Measurements from ENCODE around the gene QKI.
"Not testable (repeated sequence)": the region's sequence is repeated elsewhere in the genome, so short reads cannot be mapped to it uniquely, and the experiment has no call there.

Gene QKI

GRCh38 chr6:163474581-163474980 is 60.1 kb downstream of the QKI start:
- FAIRE-seq (no peak), DNase-seq (ENCODE audit: insufficient read length, low spot score) (no peak)

DNA sequence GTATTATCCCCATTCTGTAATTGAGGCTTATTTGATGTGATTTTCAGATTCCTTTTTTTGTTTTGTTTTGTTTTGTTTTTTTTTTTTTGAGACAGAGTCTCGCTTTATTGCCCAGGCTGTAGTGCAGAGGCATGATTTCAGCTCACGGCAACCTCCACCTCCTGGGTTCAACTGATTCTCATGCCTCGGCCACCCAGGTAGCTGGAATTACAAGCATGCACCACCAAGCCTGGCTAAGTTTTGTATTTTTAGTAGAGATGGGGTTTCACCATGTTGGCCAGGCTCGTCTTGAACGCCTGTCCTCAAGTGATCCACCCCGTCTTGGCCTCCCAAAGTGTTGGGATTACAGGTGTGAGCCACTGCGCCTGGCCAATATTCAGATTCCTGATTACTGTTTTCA is 62.4 kb downstream of the QKI start:
- FAIRE-seq; DNase-seq (ENCODE audit: insufficient read length, low spot score): not testable (repeated sequence)

DNA sequence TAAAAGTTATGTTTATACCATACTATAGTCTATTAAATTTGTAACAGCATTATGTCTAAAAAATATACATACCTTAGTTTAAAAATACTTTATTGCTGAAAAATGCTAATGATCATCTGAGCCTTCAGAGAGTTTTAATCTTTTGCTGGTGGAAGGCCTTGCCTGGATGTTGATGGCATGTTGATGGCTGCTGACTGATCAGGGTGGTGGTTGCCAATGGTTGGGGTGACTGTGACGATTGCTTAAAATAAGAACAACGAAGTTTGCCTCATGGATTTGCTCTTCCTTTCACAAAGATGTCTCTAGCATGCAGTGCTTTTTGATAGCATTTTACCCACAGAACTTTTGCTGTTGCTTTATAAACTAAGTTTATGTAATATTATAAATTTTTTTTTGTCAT is 68.6 kb downstream of the QKI start:
- DNase-seq (ENCODE audit: insufficient read length, low spot score), result no peak
- FAIRE-seq, result no peak

GRCh38 chr6:163485388-163485851 is 70.9 kb downstream of the QKI start:
- DNase-seq (ENCODE audit: insufficient read length, low spot score), result no peak
- FAIRE-seq, result no peak

- DNase-seq (ENCODE audit: insufficient read length, low spot score), result no peak
- FAIRE-seq, result no peak
These were observed 72.3 kb downstream of the QKI start for GRCh38 chr6:163486821-163487220.

DNA sequence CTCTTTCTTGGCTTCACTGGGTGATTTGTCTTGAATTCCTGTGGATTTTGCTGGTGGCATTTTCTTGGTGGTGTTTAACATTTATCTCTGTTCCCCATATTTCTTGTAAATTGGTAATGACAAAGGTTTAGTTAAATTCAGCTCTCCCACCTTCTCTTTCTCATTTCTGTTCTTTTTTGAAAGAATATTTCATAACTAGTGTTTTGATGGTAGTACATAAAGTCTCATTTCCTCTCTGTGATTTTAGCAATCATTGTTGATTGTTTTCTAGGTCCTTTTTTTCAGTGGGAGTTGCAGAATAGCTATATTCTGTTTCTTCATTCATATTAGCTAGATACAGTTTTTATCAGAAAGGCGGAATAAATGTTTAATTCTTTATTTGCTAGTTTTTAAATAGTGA is 73.1 kb downstream of the QKI start:
- DNase-seq (ENCODE audit: insufficient read length, low spot score) (no peak), FAIRE-seq (no peak)

DNA sequence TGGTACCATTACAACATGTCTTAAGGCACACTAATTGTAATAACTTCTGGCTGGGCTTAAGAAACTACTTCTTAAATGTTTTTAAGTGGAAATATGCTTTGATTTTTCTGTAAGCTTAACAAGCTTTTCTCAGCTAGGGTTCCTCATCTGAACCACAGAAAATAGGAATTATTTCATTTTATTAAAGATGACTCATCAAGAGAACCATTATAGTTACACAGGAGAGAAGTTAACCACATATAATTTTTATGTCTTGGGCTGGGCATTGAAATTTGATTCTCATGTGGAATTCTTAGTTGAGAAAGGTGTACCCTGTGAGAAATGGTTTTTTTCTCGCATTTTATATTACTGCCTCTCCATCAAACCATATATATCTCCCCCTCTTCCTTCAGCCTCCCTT is 75.1 kb downstream of the QKI start:
- no peak for FAIRE-seq
- no peak for DNase-seq (ENCODE audit: insufficient read length, low spot score)

- no peak for DNase-seq (ENCODE audit: insufficient read length, low spot score)
- FAIRE-seq, result no peak
These were observed 76.5 kb downstream of the QKI start for GRCh38 chr6:163490826-163491577.

GRCh38 chr6:163491737-163492300 is 77.3 kb downstream of the QKI start:
- no peak for DNase-seq (ENCODE audit: insufficient read length, low spot score)
- no peak for FAIRE-seq

- no peak for DNase-seq (ENCODE audit: insufficient read length, low spot score)
- no peak for FAIRE-seq
These were observed 79.8 kb downstream of the QKI start for GRCh38 chr6:163494279-163494727.

GRCh38 chr6:163496205-163496604 is 81.7 kb downstream of the QKI start:
- FAIRE-seq, result no peak
- DNase-seq (ENCODE audit: insufficient read length, low spot score), result no peak

GRCh38 chr6:163500105-163500504 is 85.6 kb downstream of the QKI start:
- FAIRE-seq (no peak), DNase-seq (ENCODE audit: insufficient read length, low spot score) (no peak)

- no peak for FAIRE-seq
- DNase-seq (ENCODE audit: insufficient read length, low spot score), result no peak
These were observed 86.5 kb downstream of the QKI start for GRCh38 chr6:163501026-163501425.

- DNase-seq (ENCODE audit: insufficient read length, low spot score), result no peak
These were observed 86.9 kb downstream of the QKI start for GRCh38 chr6:163501439-163501838.

DNA sequence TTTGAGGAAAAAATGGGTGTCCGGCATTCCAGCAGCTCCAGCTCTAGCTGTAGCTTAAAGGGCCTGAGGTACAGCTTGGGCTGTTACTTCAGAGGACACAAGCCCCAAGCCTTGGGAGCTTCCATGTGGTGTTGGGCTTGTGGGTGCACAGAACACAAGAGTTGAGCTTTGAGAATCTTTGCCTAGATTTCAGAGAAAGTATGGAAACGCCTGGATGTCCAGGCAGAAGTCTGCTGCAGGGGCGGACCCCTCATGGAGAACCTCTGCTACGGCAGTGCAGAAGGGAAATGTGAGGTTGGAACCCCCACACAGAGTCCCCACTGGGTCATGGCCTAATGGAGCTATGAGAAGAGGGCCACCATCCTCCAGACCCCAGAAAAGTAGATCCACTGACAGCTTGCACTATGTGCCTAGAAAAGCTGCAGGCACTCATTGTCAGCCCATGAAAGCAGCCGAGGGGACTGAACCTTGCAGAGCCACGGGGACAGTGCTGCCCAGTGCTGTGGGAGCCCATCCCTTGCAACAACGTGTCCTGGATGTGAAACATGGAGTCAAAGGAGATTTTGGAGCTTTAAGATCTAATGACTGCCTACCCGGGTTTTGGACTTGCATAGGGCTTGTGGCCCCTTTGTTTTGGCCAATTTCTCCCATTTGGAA is 90.6 kb downstream of the QKI start:
- DNase-seq (ENCODE audit: insufficient read length, low spot score), result no peak
- no peak for FAIRE-seq

More at GRCh38 chr6:163501439-163501838, 86.9 kb downstream of the QKI start:
- peak; percentile 11 for FAIRE-seq

DNA sequence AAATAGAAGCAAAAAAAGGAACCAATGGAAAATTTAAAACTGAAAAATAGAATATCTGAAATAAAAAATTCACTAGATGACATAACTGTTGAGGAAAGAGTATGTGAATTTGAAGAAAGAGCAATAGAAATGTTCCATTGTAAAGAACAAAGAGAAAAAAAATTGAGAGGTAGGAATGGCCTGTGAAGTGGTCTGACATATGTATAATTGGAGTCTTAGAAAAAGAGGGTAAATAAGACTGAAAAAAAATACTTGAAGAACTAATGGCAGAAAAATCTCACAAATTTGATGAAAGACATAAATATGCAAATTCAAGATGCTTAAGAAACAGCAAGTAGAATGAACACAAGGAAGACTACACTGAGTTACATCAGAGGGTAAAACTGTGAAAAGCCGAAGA is 93.4 kb downstream of the QKI start:
- FAIRE-seq, result no peak
- DNase-seq (ENCODE audit: insufficient read length, low spot score), result no peak

- no peak for DNase-seq (ENCODE audit: insufficient read length, low spot score)
- no peak for FAIRE-seq
These were observed 98.5 kb downstream of the QKI start for GRCh38 chr6:163513003-163513402.

- FAIRE-seq (peak; percentile 45), DNase-seq (ENCODE audit: insufficient read length, low spot score) (no peak)
These were observed 99.2 kb downstream of the QKI start for GRCh38 chr6:163513570-163514166.

GRCh38 chr6:163516908-163517307 is 102.4 kb downstream of the QKI start:
- no peak for FAIRE-seq
- DNase-seq (ENCODE audit: insufficient read length, low spot score), result no peak

GRCh38 chr6:163520956-163521355 is 106.4 kb downstream of the QKI start:
- FAIRE-seq (no peak), DNase-seq (ENCODE audit: insufficient read length, low spot score) (no peak)

DNA sequence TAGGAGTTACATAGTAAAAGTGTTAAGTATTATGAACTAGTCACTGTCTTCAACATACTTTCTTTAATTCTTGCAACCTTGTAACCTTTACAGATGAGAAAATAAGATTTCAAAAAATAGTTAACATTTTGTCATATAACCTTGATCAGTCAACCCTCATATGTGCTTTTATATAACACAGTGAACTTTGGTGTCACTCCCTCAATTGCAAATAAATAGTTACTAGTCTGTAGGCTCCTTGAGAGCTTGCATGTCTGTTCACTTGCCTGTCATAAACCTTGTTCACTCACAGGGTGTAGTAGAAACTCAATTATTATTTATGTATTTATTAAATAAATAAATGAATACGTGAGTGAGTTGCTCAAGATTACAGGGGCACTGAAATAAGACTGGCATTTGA is 107.5 kb downstream of the QKI start:
- no peak for DNase-seq (ENCODE audit: insufficient read length, low spot score)
- FAIRE-seq, result no peak
